Activated T-cell treated with anti-CD3 and anti-CD28 coated beads, Interleukin-2, amount 50 U/mL, for 4 hours (primary cell): ENCODE measurements around the gene FITM1. TPM values are rescaled to one million over a fixed set of nuclear protein-coding genes. Genes with fewer than 3 reads are reported as not detected.

Source experiments
- ATAC-seq, 2 donors: fragments of 200-7000 bp; cut with Tn5 transposase; one replicate each; pipeline ENCODE4 v1.10.0; 2021
- DNase-seq: peaks from one replicate; pipeline ENCODE4 v3.0.0-alpha.2; 2020
- H3K27me3 Mint-ChIP-seq: one replicate; pipeline ENCODE4 v1.8.0; 2021; ENCODE audit warnings: low read depth, mixed read lengths
- H3K36me3 Mint-ChIP-seq: one replicate; pipeline ENCODE4 v1.8.0; 2022; ENCODE audit warnings: mixed read lengths; ENCODE audit not compliant: insufficient read depth
- H3K4me1 Mint-ChIP-seq: one replicate; pipeline ENCODE4 v1.8.0; 2021; ENCODE audit warnings: low read depth, mixed read lengths
- H3K4me3 Mint-ChIP-seq: one replicate; pipeline ENCODE4 v1.8.0; 2021; ENCODE audit warnings: mild to moderate bottlenecking, moderate library complexity, mixed read lengths
- H3K9me3 Mint-ChIP-seq: one replicate; pipeline ENCODE4 v1.8.0; 2021; ENCODE audit warnings: mixed read lengths
- total RNA-seq, 3 donors: library from RNA; stranded (reverse); gene quantifications; one replicate each; pipeline ENCODE4 v1.2.1, GENCODE V29; 2021

Gene FITM1
- total RNA-seq = 1 to 10 TPM in 1 of 3 donors, under 1 TPM in 2; 0.38 to 1.3 (median 0.69) TPM

- Mint-ChIP-seq H3K36me3 (peaks cover under 1% of the 10 kb centered on the region), H3K4me1 (peaks cover 25% of the 10 kb centered on the region), H3K4me3 (no peak within 1 kb of the TSS), H3K27me3 (no peaks in the 10 kb centered on the region), H3K9me3 (no peaks in the 10 kb centered on the region)
- DNase-seq (no peak), ATAC-seq (no peak)
Measured at GRCh38 chr14:24130380-24130716, at the start of gene FITM1. TSS of gene FITM1 (plus strand) at chr14:24130659. CDS start at chr14:24131564, 905 bp downstream.

- no peaks in the 10 kb centered on the region for H3K9me3 Mint-ChIP-seq
- H3K4me1 Mint-ChIP-seq = peaks cover 19% of the 10 kb centered on the region
Measured at GRCh38 chr14:24080888-24081738, 49.3 kb upstream of the FITM1 start.

GRCh38 chr14:24081739-24082211 is 48.7 kb upstream of the FITM1 start:
- ATAC-seq (no peak), DNase-seq (no peak)
- Mint-ChIP-seq H3K9me3 (no peaks in the 10 kb centered on the region), H3K36me3 (no peaks in the 10 kb centered on the region), H3K27me3 (no peaks in the 10 kb centered on the region), H3K4me3 (peak overlapping the region; percentile 71), H3K4me1 (peaks cover 19% of the 10 kb centered on the region)

More at GRCh38 chr14:24080888-24081738, 49.3 kb upstream of the FITM1 start:
- H3K4me3 Mint-ChIP-seq = peak overlapping the region; percentile 79
- H3K27me3 Mint-ChIP-seq = no peaks in the 10 kb centered on the region
- no peaks in the 10 kb centered on the region for H3K36me3 Mint-ChIP-seq
- DNase-seq = peak; percentile 55
- ATAC-seq = peak; percentile 94 to 95

GRCh38 chr14:24082411-24083080 is 47.9 kb upstream of the FITM1 start:
- ATAC-seq = no peak
- H3K9me3 Mint-ChIP-seq = no peaks in the 10 kb centered on the region
- H3K4me3 Mint-ChIP-seq = peak overlapping the region; percentile 71

GRCh38 chr14:24083462-24083861 is 47.0 kb upstream of the FITM1 start:
- no peak overlapping the region for H3K4me3 Mint-ChIP-seq
- DNase-seq (no peak), ATAC-seq (no peak)
- H3K9me3 Mint-ChIP-seq = no peaks in the 10 kb centered on the region
- no peaks in the 10 kb centered on the region for H3K27me3 Mint-ChIP-seq
- H3K36me3 Mint-ChIP-seq = no peaks in the 10 kb centered on the region
- peaks cover 19% of the 10 kb centered on the region for H3K4me1 Mint-ChIP-seq

More at GRCh38 chr14:24082411-24083080, 47.9 kb upstream of the FITM1 start:
- H3K4me1 Mint-ChIP-seq = peaks cover 19% of the 10 kb centered on the region
- no peaks in the 10 kb centered on the region for H3K27me3 Mint-ChIP-seq
- no peaks in the 10 kb centered on the region for H3K36me3 Mint-ChIP-seq
- no peak for DNase-seq

- H3K4me3 Mint-ChIP-seq = no peak overlapping the region
- no peaks in the 10 kb centered on the region for H3K36me3 Mint-ChIP-seq
- DNase-seq (no peak), ATAC-seq (no peak)
- no peaks in the 10 kb centered on the region for H3K27me3 Mint-ChIP-seq
- H3K9me3 Mint-ChIP-seq = no peaks in the 10 kb centered on the region
- peaks cover 17% of the 10 kb centered on the region for H3K4me1 Mint-ChIP-seq
Measured at GRCh38 chr14:24084440-24084839, 46.0 kb upstream of the FITM1 start.

GRCh38 chr14:24085215-24085614 is 45.2 kb upstream of the FITM1 start:
- no peak for ATAC-seq
- no peak for DNase-seq
- Mint-ChIP-seq H3K4me1 (peaks cover 20% of the 10 kb centered on the region), H3K4me3 (no peak overlapping the region), H3K9me3 (no peaks in the 10 kb centered on the region), H3K27me3 (no peaks in the 10 kb centered on the region), H3K36me3 (no peaks in the 10 kb centered on the region)

GRCh38 chr14:24086193-24086955 is 44.1 kb upstream of the FITM1 start:
- no peak for ATAC-seq
- no peaks in the 10 kb centered on the region for H3K9me3 Mint-ChIP-seq
- H3K4me1 Mint-ChIP-seq = peaks cover 16% of the 10 kb centered on the region
- no peak overlapping the region for H3K4me3 Mint-ChIP-seq
- DNase-seq = no peak
- H3K27me3 Mint-ChIP-seq = no peaks in the 10 kb centered on the region
- no peaks in the 10 kb centered on the region for H3K36me3 Mint-ChIP-seq

GRCh38 chr14:24087004-24087403 is 43.5 kb upstream of the FITM1 start:
- no peaks in the 10 kb centered on the region for H3K36me3 Mint-ChIP-seq

GRCh38 chr14:24088095-24088494 is 42.4 kb upstream of the FITM1 start:
- no peaks in the 10 kb centered on the region for H3K9me3 Mint-ChIP-seq
- no peak overlapping the region for H3K4me3 Mint-ChIP-seq
- no peaks in the 10 kb centered on the region for H3K36me3 Mint-ChIP-seq
- DNase-seq = no peak
- H3K4me1 Mint-ChIP-seq = peaks cover 12% of the 10 kb centered on the region
- ATAC-seq = no peak
- no peaks in the 10 kb centered on the region for H3K27me3 Mint-ChIP-seq

More at GRCh38 chr14:24087004-24087403, 43.5 kb upstream of the FITM1 start:
- Mint-ChIP-seq H3K4me1 (peaks cover 13% of the 10 kb centered on the region), H3K9me3 (no peaks in the 10 kb centered on the region), H3K4me3 (no peak overlapping the region), H3K27me3 (no peaks in the 10 kb centered on the region)
- ATAC-seq (no peak), DNase-seq (no peak)

GRCh38 chr14:24089890-24090289 is 40.6 kb upstream of the FITM1 start:
- Mint-ChIP-seq H3K4me3 (no peak overlapping the region), H3K36me3 (no peaks in the 10 kb centered on the region), H3K9me3 (no peaks in the 10 kb centered on the region), H3K27me3 (no peaks in the 10 kb centered on the region), H3K4me1 (peaks cover 19% of the 10 kb centered on the region)
- no peak for DNase-seq
- no peak for ATAC-seq

- H3K4me1 Mint-ChIP-seq = peaks cover 34% of the 10 kb centered on the region
- H3K4me3 Mint-ChIP-seq = peak overlapping the region; percentile 97
- peaks cover 10% of the 10 kb centered on the region for H3K36me3 Mint-ChIP-seq
- no peak for DNase-seq
- H3K27me3 Mint-ChIP-seq = no peaks in the 10 kb centered on the region
- no peak for ATAC-seq
- H3K9me3 Mint-ChIP-seq = no peaks in the 10 kb centered on the region
Measured at GRCh38 chr14:24092110-24092504, 38.4 kb upstream of the FITM1 start.

GRCh38 chr14:24092505-24093206 is 37.8 kb upstream of the FITM1 start:
- DNase-seq = no peak
- Mint-ChIP-seq H3K36me3 (peaks cover 10% of the 10 kb centered on the region), H3K27me3 (no peaks in the 10 kb centered on the region), H3K9me3 (no peaks in the 10 kb centered on the region), H3K4me1 (peaks cover 34% of the 10 kb centered on the region), H3K4me3 (peak overlapping the region; percentile 97)
- ATAC-seq = no peak
